ENCODE measurements around the gene GPANK1. TPM values are rescaled to one million over a fixed set of nuclear protein-coding genes. Genes with fewer than 3 reads are reported as not detected.

The GPANK1 gene
- total and polyA plus RNA-seq, 2 of the 13 experiments (the other 11 are each of a cell fraction or from before 2014, with no cell fraction given): 15.4 to 22.8 TPM

DNA sequence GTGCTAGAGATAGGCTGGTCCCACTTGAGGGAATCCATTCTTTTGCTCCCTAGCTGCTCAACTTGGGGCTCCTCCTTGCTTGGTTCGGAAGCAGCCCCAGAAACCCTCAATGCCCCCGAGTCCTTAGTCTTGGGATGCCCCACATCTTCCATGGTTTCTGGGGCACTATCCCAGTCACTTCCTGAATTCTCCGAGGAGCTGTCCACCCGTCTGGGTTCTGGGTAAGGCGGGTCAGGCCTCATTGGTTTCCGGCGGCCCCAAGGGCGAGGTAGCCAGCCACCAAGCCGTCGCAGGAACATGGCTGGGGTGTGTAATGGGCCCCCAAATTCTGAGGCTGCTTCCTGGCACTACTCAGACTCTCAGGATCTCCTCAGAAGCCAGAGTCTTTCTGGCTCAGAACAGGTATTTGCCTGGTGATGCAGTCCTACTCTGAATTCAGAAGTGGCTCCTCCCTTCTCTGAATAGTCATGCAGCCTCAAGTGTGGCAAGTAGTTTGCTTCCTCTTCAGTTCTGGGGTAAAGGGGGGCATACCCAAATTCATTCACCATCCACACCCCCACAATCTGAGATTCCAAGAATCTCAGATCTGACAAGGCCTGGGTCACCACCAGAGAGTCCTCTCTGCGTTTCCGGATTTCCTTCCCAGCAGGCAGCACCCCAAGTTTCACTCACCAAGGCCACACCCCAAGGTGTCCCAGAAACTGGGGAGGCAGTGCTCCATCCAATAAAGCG lies 5.0 kb downstream of the GPANK1 start (continued):
- no peak for TF ChIP-seq ZNF776 (CRISPR knock-in tag; IDR thresholded peaks at IDR 0.05)
- TF ChIP-seq ZNF230 (CRISPR knock-in tag; IDR thresholded peaks at IDR 0.05): no peak
- TF ChIP-seq ZNF263 (CRISPR knock-in tag; IDR thresholded peaks at IDR 0.05): no peak; the same call in 1 of the 2 replicates
- TF ChIP-seq ZNF496 (CRISPR knock-in tag; IDR thresholded peaks at IDR 0.05; ENCODE audit: insufficient replicate concordance): no peak
- TF ChIP-seq, protein P1, sequence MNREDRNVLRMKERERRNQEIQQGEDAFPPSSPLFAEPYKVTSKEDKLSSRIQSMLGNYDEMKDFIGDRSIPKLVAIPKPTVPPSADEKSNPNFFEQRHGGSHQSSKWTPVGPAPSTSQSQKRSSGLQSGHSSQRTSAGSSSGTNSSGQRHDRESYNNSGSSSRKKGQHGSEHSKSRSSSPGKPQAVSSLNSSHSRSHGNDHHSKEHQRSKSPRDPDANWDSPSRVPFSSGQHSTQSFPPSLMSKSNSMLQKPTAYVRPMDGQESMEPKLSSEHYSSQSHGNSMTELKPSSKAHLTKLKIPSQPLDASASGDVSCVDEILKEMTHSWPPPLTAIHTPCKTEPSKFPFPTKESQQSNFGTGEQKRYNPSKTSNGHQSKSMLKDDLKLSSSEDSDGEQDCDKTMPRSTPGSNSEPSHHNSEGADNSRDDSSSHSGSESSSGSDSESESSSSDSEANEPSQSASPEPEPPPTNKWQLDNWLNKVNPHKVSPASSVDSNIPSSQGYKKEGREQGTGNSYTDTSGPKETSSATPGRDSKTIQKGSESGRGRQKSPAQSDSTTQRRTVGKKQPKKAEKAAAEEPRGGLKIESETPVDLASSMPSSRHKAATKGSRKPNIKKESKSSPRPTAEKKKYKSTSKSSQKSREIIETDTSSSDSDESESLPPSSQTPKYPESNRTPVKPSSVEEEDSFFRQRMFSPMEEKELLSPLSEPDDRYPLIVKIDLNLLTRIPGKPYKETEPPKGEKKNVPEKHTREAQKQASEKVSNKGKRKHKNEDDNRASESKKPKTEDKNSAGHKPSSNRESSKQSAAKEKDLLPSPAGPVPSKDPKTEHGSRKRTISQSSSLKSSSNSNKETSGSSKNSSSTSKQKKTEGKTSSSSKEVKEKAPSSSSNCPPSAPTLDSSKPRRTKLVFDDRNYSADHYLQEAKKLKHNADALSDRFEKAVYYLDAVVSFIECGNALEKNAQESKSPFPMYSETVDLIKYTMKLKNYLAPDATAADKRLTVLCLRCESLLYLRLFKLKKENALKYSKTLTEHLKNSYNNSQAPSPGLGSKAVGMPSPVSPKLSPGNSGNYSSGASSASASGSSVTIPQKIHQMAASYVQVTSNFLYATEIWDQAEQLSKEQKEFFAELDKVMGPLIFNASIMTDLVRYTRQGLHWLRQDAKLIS (CRISPR knock-in tag; IDR thresholded peaks at IDR 0.05): no peak
- no peak for TF ChIP-seq YEATS2 (CRISPR knock-in tag; IDR thresholded peaks at IDR 0.05; ENCODE audit: borderline replicate concordance)
- no peak for TF ChIP-seq ZNF468 (CRISPR knock-in tag; IDR thresholded peaks at IDR 0.05)
- TF ChIP-seq, protein P2, sequence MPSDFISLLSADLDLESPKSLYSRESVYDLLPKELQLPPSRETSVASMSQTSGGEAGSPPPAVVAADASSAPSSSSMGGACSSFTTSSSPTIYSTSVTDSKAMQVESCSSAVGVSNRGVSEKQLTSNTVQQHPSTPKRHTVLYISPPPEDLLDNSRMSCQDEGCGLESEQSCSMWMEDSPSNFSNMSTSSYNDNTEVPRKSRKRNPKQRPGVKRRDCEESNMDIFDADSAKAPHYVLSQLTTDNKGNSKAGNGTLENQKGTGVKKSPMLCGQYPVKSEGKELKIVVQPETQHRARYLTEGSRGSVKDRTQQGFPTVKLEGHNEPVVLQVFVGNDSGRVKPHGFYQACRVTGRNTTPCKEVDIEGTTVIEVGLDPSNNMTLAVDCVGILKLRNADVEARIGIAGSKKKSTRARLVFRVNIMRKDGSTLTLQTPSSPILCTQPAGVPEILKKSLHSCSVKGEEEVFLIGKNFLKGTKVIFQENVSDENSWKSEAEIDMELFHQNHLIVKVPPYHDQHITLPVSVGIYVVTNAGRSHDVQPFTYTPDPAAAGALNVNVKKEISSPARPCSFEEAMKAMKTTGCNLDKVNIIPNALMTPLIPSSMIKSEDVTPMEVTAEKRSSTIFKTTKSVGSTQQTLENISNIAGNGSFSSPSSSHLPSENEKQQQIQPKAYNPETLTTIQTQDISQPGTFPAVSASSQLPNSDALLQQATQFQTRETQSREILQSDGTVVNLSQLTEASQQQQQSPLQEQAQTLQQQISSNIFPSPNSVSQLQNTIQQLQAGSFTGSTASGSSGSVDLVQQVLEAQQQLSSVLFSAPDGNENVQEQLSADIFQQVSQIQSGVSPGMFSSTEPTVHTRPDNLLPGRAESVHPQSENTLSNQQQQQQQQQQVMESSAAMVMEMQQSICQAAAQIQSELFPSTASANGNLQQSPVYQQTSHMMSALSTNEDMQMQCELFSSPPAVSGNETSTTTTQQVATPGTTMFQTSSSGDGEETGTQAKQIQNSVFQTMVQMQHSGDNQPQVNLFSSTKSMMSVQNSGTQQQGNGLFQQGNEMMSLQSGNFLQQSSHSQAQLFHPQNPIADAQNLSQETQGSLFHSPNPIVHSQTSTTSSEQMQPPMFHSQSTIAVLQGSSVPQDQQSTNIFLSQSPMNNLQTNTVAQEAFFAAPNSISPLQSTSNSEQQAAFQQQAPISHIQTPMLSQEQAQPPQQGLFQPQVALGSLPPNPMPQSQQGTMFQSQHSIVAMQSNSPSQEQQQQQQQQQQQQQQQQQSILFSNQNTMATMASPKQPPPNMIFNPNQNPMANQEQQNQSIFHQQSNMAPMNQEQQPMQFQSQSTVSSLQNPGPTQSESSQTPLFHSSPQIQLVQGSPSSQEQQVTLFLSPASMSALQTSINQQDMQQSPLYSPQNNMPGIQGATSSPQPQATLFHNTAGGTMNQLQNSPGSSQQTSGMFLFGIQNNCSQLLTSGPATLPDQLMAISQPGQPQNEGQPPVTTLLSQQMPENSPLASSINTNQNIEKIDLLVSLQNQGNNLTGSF (CRISPR knock-in tag; IDR thresholded peaks at IDR 0.05): peak; percentile 19; the same call in 1 of the 2 replicates
- no peak for TF ChIP-seq SOX13 (IDR thresholded peaks at IDR 0.05)
- TF ChIP-seq SOX13 (CRISPR knock-in tag; conservative IDR thresholded peaks at IDR 0.05 in 1 of 2, IDR thresholded peaks at IDR 0.05 in 1 of 2): no peak
- no peak for TF ChIP-seq ZNF883 (CRISPR knock-in tag; IDR thresholded peaks at IDR 0.05; ENCODE audit: not compliant biosample characterization)
- TF ChIP-seq CENPT (CRISPR knock-in tag; IDR thresholded peaks at IDR 0.05; ENCODE audit: low read depth): no peak
- TF ChIP-seq SYNCRIP (IDR thresholded peaks at IDR 0.05; ENCODE audit: insufficient read depth, low read depth, low read length): no peak
- 0 out of 2 replicates have a peak, but pooled peaks have one; percentile 51 for TF ChIP-seq ELF4 (CRISPR knock-in tag; IDR thresholded peaks at IDR 0.05; ENCODE audit: borderline replicate concordance)
- TF ChIP-seq RFXAP (CRISPR knock-in tag; IDR thresholded peaks at IDR 0.05; ENCODE audit: borderline replicate concordance): no peak
- peak; percentile 28; the same call in 1 of the 2 replicates for TF ChIP-seq ETV5 (CRISPR knock-in tag; IDR thresholded peaks at IDR 0.05; ENCODE audit: borderline replicate concordance)
- no peak for TF ChIP-seq U2AF2 (IDR thresholded peaks at IDR 0.05; ENCODE audit: low read depth, low read length)
- TF ChIP-seq TCF12 (IDR thresholded peaks at IDR 0.05): no peak
- 0 out of 2 replicates have a peak, but pooled peaks have one; percentile 1 for TF ChIP-seq TCF12 (CRISPR knock-in tag; IDR thresholded peaks at IDR 0.05)
- 0 out of 2 replicates have a peak, but pooled peaks have one; percentile 13 for TF ChIP-seq ZNF780A (CRISPR knock-in tag; IDR thresholded peaks at IDR 0.05)
- no peak; the same call in 1 of the 2 replicates for TF ChIP-seq ZNF564 (CRISPR knock-in tag; IDR thresholded peaks at IDR 0.05)

Data from HepG2 (cell line).